H1 (cell line): ENCODE results near the gene ARHGAP26. TPM values are rescaled to one million over a fixed set of nuclear protein-coding genes. Genes with fewer than 3 reads are reported as not detected.

Experiments
- polyA plus RNA-seq, 7 experiments: library from polyadenylated mRNA; depleted of rRNA in 3 of 7; stranded (reverse) in 5 of 7; unstranded in 2 of 7; fragments of >200 nt in 5 of 7; fragments of 200-250 nt in 2 of 7; gene quantifications; 1 replicate in 5 of 7; 2 replicates in 1 of 7; 4 replicates in 1 of 7; pipeline versions ENCODE4 v1.2.1 to v1.2.3, GENCODE V29; 2011 to 2013; ENCODE audit warnings: missing spikeins in 2 of 7, mixed read lengths in 2 of 7
- total RNA-seq: library from RNA; stranded (reverse); fragmentation: NEBNext Ultra II Directional; extraction: Animal tissue kit (Norgen Biotek cat#: 25700); gene quantifications from 2 replicates; pipeline ENCODE4 v1.2.1, GENCODE V29; 2021
- TF ChIP-seq, protein P1 (sequence below): IDR thresholded peaks from 2 replicates; pipeline ENCODE4 v1.6.1; 2012; ENCODE audit warnings: inconsistent platforms

The ARHGAP26 gene
- total and polyA plus RNA-seq, 2 of the 8 experiments (the other 6 are each of a cell fraction or from before 2014, with no cell fraction given) = 7.1 to 24.8 TPM

- TF ChIP-seq, protein P1, sequence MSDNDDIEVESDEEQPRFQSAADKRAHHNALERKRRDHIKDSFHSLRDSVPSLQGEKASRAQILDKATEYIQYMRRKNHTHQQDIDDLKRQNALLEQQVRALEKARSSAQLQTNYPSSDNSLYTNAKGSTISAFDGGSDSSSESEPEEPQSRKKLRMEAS = no peak
- TF ChIP-seq, all 59 proteins: peak for 0
Measured at GRCh38 chr5:143023411-143024096, 253.4 kb downstream of the ARHGAP26 start (continued).
